H9 (cell line): ENCODE results near the gene U2AF1L4. TPM values are rescaled to one million over a fixed set of nuclear protein-coding genes. Genes with fewer than 3 reads are reported as not detected.

Source experiments
- DNase-seq: peaks from one replicate; pipeline ENCODE4 v3.0.0-alpha.2; 2017
- H2AFZ ChIP-seq: one replicate; pipeline ENCODE4 v1.6.1; 2013; ENCODE audit warnings: mild to moderate bottlenecking, low read length, control low read depth, moderate library complexity
- H2AK5ac ChIP-seq: 2 replicates; pipeline ENCODE4 v1.6.1; 2013; ENCODE audit warnings: low read length, control low read depth, mixed read lengths; ENCODE audit not compliant: insufficient read length
- H2BK120ac ChIP-seq: one replicate; pipeline ENCODE4 v1.6.1; 2013; ENCODE audit warnings: low read depth, mild to moderate bottlenecking, low read length, control low read depth, inconsistent platforms; ENCODE audit not compliant: poor library complexity, severe bottlenecking
- H2BK12ac ChIP-seq: 2 replicates; pipeline ENCODE4 v1.6.1; 2013; ENCODE audit warnings: low read length, control low read depth, mixed read lengths, low read depth; ENCODE audit not compliant: insufficient read length
- H2BK15ac ChIP-seq: 2 replicates; pipeline ENCODE4 v1.6.1; 2013; ENCODE audit warnings: low read depth, low read length, control low read depth
- H2BK20ac ChIP-seq: one replicate; pipeline ENCODE4 v1.6.1; 2013; ENCODE audit warnings: low read depth, mild to moderate bottlenecking, low read length, control low read depth, inconsistent platforms; ENCODE audit not compliant: poor library complexity, severe bottlenecking
- H2BK5ac ChIP-seq: 2 replicates; pipeline ENCODE4 v1.6.1; 2013; ENCODE audit warnings: low read length, control low read depth, mixed read lengths; ENCODE audit not compliant: insufficient read length
- H3K14ac ChIP-seq: 2 replicates; pipeline ENCODE4 v1.6.1; 2013; ENCODE audit warnings: low read length, control low read depth; ENCODE audit not compliant: insufficient read depth
- H3K18ac ChIP-seq: 2 replicates; pipeline ENCODE4 v1.6.1; 2013; ENCODE audit warnings: low read depth, mild to moderate bottlenecking, mixed read lengths, low read length, control low read depth; ENCODE audit not compliant: insufficient read length
- H3K23ac ChIP-seq: 2 replicates; pipeline ENCODE4 v1.6.1; 2013; ENCODE audit warnings: low read length, control low read depth, mixed read lengths, low read depth; ENCODE audit not compliant: insufficient read length
- H3K23me2 ChIP-seq: 2 replicates; pipeline ENCODE4 v1.6.1; 2013; ENCODE audit warnings: low read depth, mild to moderate bottlenecking, mixed read lengths, low read length, control low read depth; ENCODE audit not compliant: insufficient read length, poor library complexity, severe bottlenecking
- H3K27ac ChIP-seq: 2 replicates; pipeline ENCODE4 v1.5.1; 2013; ENCODE audit warnings: low read length, control low read depth, mixed read lengths, low read depth; ENCODE audit not compliant: insufficient read length
- H3K27me3 ChIP-seq: 2 replicates; pipeline ENCODE4 v1.6.1; 2013; ENCODE audit warnings: low read length, control low read depth, inconsistent platforms; ENCODE audit not compliant: insufficient read depth
- H3K4ac ChIP-seq: 2 replicates; pipeline ENCODE4 v1.6.1; 2013; ENCODE audit warnings: low read depth, mild to moderate bottlenecking, control low read depth, inconsistent platforms, low read length, moderate library complexity
- H3K4me1 ChIP-seq: 2 replicates; pipeline ENCODE4 v1.6.1; 2013; ENCODE audit warnings: low read length, control low read depth, inconsistent platforms; ENCODE audit not compliant: insufficient read depth
- H3K4me2 ChIP-seq: 2 replicates; pipeline ENCODE4 v1.6.1; 2013; ENCODE audit warnings: low read length, control low read depth, mixed read lengths; ENCODE audit not compliant: insufficient read length, insufficient read depth
- H3K56ac ChIP-seq: 2 replicates; pipeline ENCODE4 v1.6.1; 2013; ENCODE audit warnings: low read depth, mild to moderate bottlenecking, mixed read lengths, low read length, control low read depth; ENCODE audit not compliant: insufficient read length
- H3K79me1 ChIP-seq: 2 replicates; pipeline ENCODE4 v1.6.1; 2013; ENCODE audit warnings: low read depth, mild to moderate bottlenecking, moderate library complexity, low read length, control low read depth, inconsistent platforms; ENCODE audit not compliant: insufficient read depth, poor library complexity, severe bottlenecking
- H3K79me2 ChIP-seq: 2 replicates; pipeline ENCODE4 v1.6.1; 2013; ENCODE audit warnings: low read length, control low read depth, inconsistent platforms; ENCODE audit not compliant: insufficient read depth
- H3K9ac ChIP-seq: 2 replicates; pipeline ENCODE4 v1.6.1; 2013; ENCODE audit warnings: low read length, control low read depth, mixed read lengths; ENCODE audit not compliant: insufficient read length; ENCODE audit errors: extremely low read depth
- H3K9me3 ChIP-seq: one replicate; pipeline ENCODE4 v1.6.1; 2013; ENCODE audit warnings: low read depth, low read length, inconsistent platforms; ENCODE audit not compliant: control insufficient read depth
- H3T11ph ChIP-seq: one replicate; pipeline ENCODE4 v1.6.1; 2013; ENCODE audit warnings: mild to moderate bottlenecking, low read length, control low read depth, inconsistent platforms
- H4K20me1 ChIP-seq: one replicate; pipeline ENCODE4 v1.6.1; 2013; ENCODE audit not compliant: control insufficient read depth, insufficient read length, insufficient read depth
- H4K5ac ChIP-seq: 2 replicates; pipeline ENCODE4 v1.6.1; 2013; ENCODE audit warnings: low read depth, mild to moderate bottlenecking, mixed read lengths, low read length, control low read depth; ENCODE audit not compliant: insufficient read length
- H4K8ac ChIP-seq: replicated peaks from 2 replicates; pipeline ENCODE4 v1.6.1; 2013; ENCODE audit warnings: low read length, control low read depth, mixed read lengths, low read depth; ENCODE audit not compliant: insufficient read length
- H4K91ac ChIP-seq: 2 replicates; pipeline ENCODE4 v1.6.1; 2013; ENCODE audit warnings: low read depth, mild to moderate bottlenecking, moderate library complexity, mixed read lengths, low read length, control low read depth; ENCODE audit not compliant: insufficient read length
- H3K27ac Mint-ChIP-seq, 3 experiments: 2 replicates in 2 of 3; 3 replicates in 1 of 3; pipeline ENCODE4 v1.8.0; 2020 to 2021; ENCODE audit warnings: mixed read lengths in 3 of 3, mild to moderate bottlenecking in 1 of 3, moderate library complexity in 1 of 3
- H3K27me3 Mint-ChIP-seq: 2 replicates; pipeline ENCODE4 v1.8.0; 2021; ENCODE audit warnings: low read depth, mild to moderate bottlenecking, moderate library complexity, mixed read lengths
- H3K36me3 Mint-ChIP-seq, 3 experiments: 2 replicates in 2 of 3; 3 replicates in 1 of 3; pipeline ENCODE4 v1.8.0; 2020 to 2021; ENCODE audit warnings: low read depth in 3 of 3, mixed read lengths in 3 of 3; ENCODE audit not compliant: insufficient read depth in 1 of 3
- H3K4me1 Mint-ChIP-seq, 2 experiments: 2 replicates each; pipeline ENCODE4 v1.8.0; 2020; ENCODE audit warnings: mixed read lengths in 2 of 2
- H3K4me3 Mint-ChIP-seq, 2 experiments: 2 replicates in 1 of 2; 3 replicates in 1 of 2; pipeline ENCODE4 v1.8.0; 2020 to 2021; ENCODE audit warnings: mild to moderate bottlenecking in 2 of 2, mixed read lengths in 2 of 2, moderate library complexity in 1 of 2
- H3K9me3 Mint-ChIP-seq, 2 experiments: 2 replicates in 1 of 2; 3 replicates in 1 of 2; pipeline ENCODE4 v1.8.0; 2020; ENCODE audit warnings: mild to moderate bottlenecking in 2 of 2, mixed read lengths in 2 of 2, moderate library complexity in 1 of 2
- CTCF ChIP-seq: fragments of 200-600 bp; sonication (generic); conservative IDR thresholded peaks from 3 replicates; pipeline ENCODE4 v1.8.0; 2021; ENCODE audit warnings: antibody characterized with exemption, mild to moderate bottlenecking
- WGBS: extraction: QIAGEN DNeasy Blood & Tissue Kit; methylation state at CpG from one replicate; pipeline ENCODE4 v1.1.7; 2013; ENCODE audit warnings: missing lambda C conversion rate, low lambda C conversion rate, mixed read lengths; ENCODE audit not compliant: insufficient read length; ENCODE audit errors: extremely low coverage; 5-methylcytosine and 5-hydroxymethylcytosine counted together
- total RNA-seq: library from RNA; stranded (reverse); gene quantifications from 2 replicates; pipeline ENCODE4 v1.2.1, GENCODE V29; 2021

U2AF1L4 gene
- total RNA-seq, 1 experiment from 2014 or later, result 16.8 TPM

- no peaks in the 10 kb centered on the region for H3K4me1 Mint-ChIP-seq
- H3K9ac ChIP-seq, result no peak overlapping the region
- peaks cover 53 to 79% (median 78%) of the 10 kb centered on the region in 3 experiments for H3K36me3 Mint-ChIP-seq
- no peak overlapping the region for H3K27ac ChIP-seq
- no peak overlapping the region for H2BK20ac ChIP-seq
- H3K27me3 Mint-ChIP-seq, result no peaks in the 10 kb centered on the region
- no CpG with 5 or more reads among the region's 21 CpGs for WGBS
- H3K9me3 Mint-ChIP-seq, result no peaks in the 10 kb centered on the region
- no peak overlapping the region for H4K91ac ChIP-seq
- no peaks in the 10 kb centered on the region for H3K9me3 ChIP-seq
- H4K5ac ChIP-seq, result no peak overlapping the region
- H3K18ac ChIP-seq, result no peak overlapping the region
- no peaks in the 10 kb centered on the region for H3K27me3 ChIP-seq
- H2BK12ac ChIP-seq, result no peak overlapping the region
- H3K4me1 ChIP-seq, result no peaks in the 10 kb centered on the region
- no peak overlapping the region for H3T11ph ChIP-seq
- no peaks in the 10 kb centered on the region for H4K20me1 ChIP-seq
- no peak overlapping the region for H2AK5ac ChIP-seq
- no peak overlapping the region; a peak in 1 of 7 replicates for H3K27ac Mint-ChIP-seq
- H3K23me2 ChIP-seq, result no peaks in the 10 kb centered on the region
- no peaks in the 10 kb centered on the region for H3K79me1 ChIP-seq
- DNase-seq, result no peak
- no peak overlapping the region for H4K8ac ChIP-seq
- H3K56ac ChIP-seq, result no peak overlapping the region
- no peak overlapping the region for H3K4ac ChIP-seq
- no peak overlapping the region for H3K23ac ChIP-seq
- H3K14ac ChIP-seq, result no peak overlapping the region
- no peak overlapping the region for H2BK15ac ChIP-seq
- H3K79me2 ChIP-seq, result no peaks in the 10 kb centered on the region
- H2BK120ac ChIP-seq, result no peak overlapping the region
- no peak overlapping the region for H3K4me2 ChIP-seq
- no peak overlapping the region for H2AFZ ChIP-seq
- H2BK5ac ChIP-seq, result no peak overlapping the region
- no peak overlapping the region for H3K4me3 Mint-ChIP-seq
- no peak for TF ChIP-seq CTCF
Measured at GRCh38 chr19:35731779-35732405, 13.3 kb downstream of the U2AF1L4 start.
